CD8-positive, alpha-beta memory T cell (primary cell): ENCODE measurements around the gene AASDH. TPM values are rescaled to one million over a fixed set of nuclear protein-coding genes. Genes with fewer than 3 reads are reported as not detected.

ENCODE experiments used
- CTCF ChIA-PET: fragments of 350-600 bp; sonication (Branson Sonifier 250); formaldehyde crosslinking; loops from one replicate; lab custom pipeline; 2021; ENCODE audit warnings: antibody characterized with exemption; lab: Charles Lee
- POLR2A ChIA-PET: fragments of 350-600 bp; sonication (Branson Sonifier 250); formaldehyde crosslinking; loops from one replicate; lab custom pipeline; 2021; ENCODE audit warnings: antibody characterized with exemption; lab: Charles Lee
- DNase-seq, 5 donors: peaks; one replicate each; pipeline versions ENCODE4 v3.0.0 to v3.0.0-alpha.2; 2020 to 2022; ENCODE audit warnings: mixed read lengths in 1 of 5
- H3K27ac ChIP-seq: one replicate; pipeline ENCODE4 v1.7.0; 2013; ENCODE audit warnings: low read depth, mild to moderate bottlenecking, low read length, moderate library complexity
- H3K27me3 ChIP-seq: 2 replicates; pipeline ENCODE4 v1.7.0; 2013; ENCODE audit warnings: low read length, mild to moderate bottlenecking; ENCODE audit not compliant: insufficient read depth, poor library complexity, severe bottlenecking
- H3K36me3 ChIP-seq: 2 replicates; pipeline ENCODE4 v1.7.0; 2013; ENCODE audit warnings: mild to moderate bottlenecking, low read length, moderate library complexity; ENCODE audit not compliant: insufficient read depth
- H3K4me1 ChIP-seq: 2 replicates; pipeline ENCODE4 v1.7.0; 2013; ENCODE audit warnings: mild to moderate bottlenecking, low read length, moderate library complexity; ENCODE audit not compliant: insufficient read depth
- H3K4me3 ChIP-seq: 2 replicates; pipeline ENCODE4 v1.7.0; 2013; ENCODE audit warnings: mild to moderate bottlenecking, low read length
- H3K9me3 ChIP-seq: 2 replicates; pipeline ENCODE4 v1.7.0; 2013; ENCODE audit warnings: mild to moderate bottlenecking, low read length
- H3K27ac Mint-ChIP-seq, 8 donors: one replicate each; pipeline ENCODE4 v1.8.0; 2020 to 2021; ENCODE audit warnings: mixed read lengths in 8 of 8, mild to moderate bottlenecking in 6 of 8, inconsistent platforms in 3 of 8, moderate library complexity in 3 of 8
- H3K27me3 Mint-ChIP-seq, 2 donors: one replicate each; pipeline ENCODE4 v1.8.0; 2020 to 2021; ENCODE audit warnings: mixed read lengths in 2 of 2, mild to moderate bottlenecking in 1 of 2, moderate library complexity in 1 of 2
- H3K36me3 Mint-ChIP-seq, 3 donors: one replicate each; pipeline ENCODE4 v1.8.0; 2020 to 2021; ENCODE audit warnings: mixed read lengths in 3 of 3, inconsistent platforms in 1 of 3, mild to moderate bottlenecking in 1 of 3
- H3K4me1 Mint-ChIP-seq, 3 donors: one replicate each; pipeline ENCODE4 v1.8.0; 2020 to 2021; ENCODE audit warnings: mixed read lengths in 3 of 3, inconsistent platforms in 1 of 3, mild to moderate bottlenecking in 1 of 3
- H3K4me3 Mint-ChIP-seq, 7 donors: one replicate each; pipeline ENCODE4 v1.8.0; 2020 to 2021; ENCODE audit warnings: mixed read lengths in 7 of 7, mild to moderate bottlenecking in 6 of 7, moderate library complexity in 4 of 7, inconsistent platforms in 2 of 7
- H3K9me3 Mint-ChIP-seq, 5 donors: one replicate each; pipeline ENCODE4 v1.8.0; 2020 to 2022; ENCODE audit warnings: mixed read lengths in 5 of 5, mild to moderate bottlenecking in 3 of 5, moderate library complexity in 2 of 5, inconsistent platforms in 1 of 5
- polyA plus RNA-seq: library from polyadenylated mRNA; unstranded; fragments of 300-500 nt; fragmentation: Illumina TruSeq; gene quantifications from one replicate; pipeline ENCODE4 v1.2.3, GENCODE V29; 2021
- total RNA-seq, 2 experiments: library from RNA; stranded (reverse); gene quantifications; one replicate each; pipeline ENCODE4 v1.2.3, GENCODE V29; 2021

AASDH gene
- total and polyA plus RNA-seq, 3 experiments from 2014 or later = 8.5 to 21.9 (median 13.0) TPM

DNA sequence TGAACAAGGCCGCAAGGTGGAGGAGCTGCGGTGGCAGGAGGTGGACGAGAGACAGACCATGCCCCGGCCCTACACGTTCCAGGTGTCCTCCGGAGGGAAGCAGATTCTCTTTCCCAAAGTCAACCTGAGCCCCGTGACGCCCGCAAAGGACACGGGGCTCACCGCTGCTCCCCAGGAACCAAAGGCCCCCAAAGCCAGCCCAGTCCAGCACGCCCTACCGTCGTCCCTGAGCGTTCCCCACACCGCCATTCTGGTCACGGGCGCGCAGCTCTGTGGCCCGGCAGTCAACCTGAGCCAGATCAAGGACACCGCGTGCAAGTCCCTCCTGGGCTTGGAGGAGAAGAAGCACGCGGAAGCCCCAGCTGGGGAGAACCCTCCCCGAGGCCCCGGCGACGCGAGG is 72.2 kb downstream of the AASDH start:
- Histone ChIP-seq H3K4me3 (no peak overlapping the region), H3K36me3 (no peaks in the 10 kb centered on the region), H3K4me1 (no peaks in the 10 kb centered on the region), H3K9me3 (no peaks in the 10 kb centered on the region), H3K27me3 (no peaks in the 10 kb centered on the region), H3K27ac (no peak overlapping the region)
- Mint-ChIP-seq H3K27me3 (peaks cover 4 to 5% of the 10 kb centered on the region in 2 donors), H3K27ac (no peak overlapping the region), H3K36me3 (no peaks in the 10 kb centered on the region), H3K9me3 (peaks cover 0 to 2% (median 0%) of the 10 kb centered on the region in 5 donors), H3K4me3 (no peak overlapping the region), H3K4me1 (no peaks in the 10 kb centered on the region)
- CTCF ChIA-PET = no interaction called here
- POLR2A ChIA-PET = no interaction called here
- DNase-seq = no peak

DNA sequence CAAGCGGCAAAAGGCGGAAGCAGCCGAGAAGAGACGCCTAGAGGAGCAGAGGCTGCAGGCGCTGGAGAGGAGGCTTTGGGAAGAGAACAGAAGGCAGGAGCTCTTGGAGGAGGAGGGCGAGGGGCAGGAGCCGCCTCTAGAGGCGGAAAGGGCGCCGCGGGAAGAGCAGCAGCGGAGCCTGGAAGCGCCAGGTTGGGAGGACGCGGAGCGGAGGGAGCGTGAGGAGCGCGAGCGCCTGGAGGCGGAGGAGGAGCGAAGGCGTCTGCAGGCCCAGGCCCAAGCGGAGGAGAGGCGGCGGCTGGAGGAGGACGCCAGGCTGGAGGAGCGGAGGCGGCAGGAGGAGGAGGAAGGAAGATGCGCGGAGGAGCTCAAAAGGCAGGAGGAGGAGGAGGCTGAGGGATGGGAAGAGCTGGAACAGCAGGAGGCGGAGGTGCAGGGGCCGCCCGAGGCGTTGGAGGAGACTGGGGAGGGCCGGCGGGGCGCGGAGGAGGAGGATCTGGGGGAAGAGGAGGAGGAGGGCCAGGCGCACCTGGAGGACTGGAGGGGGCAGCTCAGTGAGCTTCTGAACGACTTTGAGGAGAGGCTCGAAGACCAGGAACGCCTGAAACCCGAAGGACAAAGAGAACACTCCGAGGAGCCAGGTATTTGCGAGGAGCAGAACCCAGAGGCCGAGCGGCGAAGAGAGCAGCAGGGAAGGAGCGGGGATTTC is 72.9 kb downstream of the AASDH start:
- Histone ChIP-seq H3K4me3 (no peak overlapping the region), H3K27ac (no peak overlapping the region), H3K36me3 (no peaks in the 10 kb centered on the region), H3K27me3 (no peaks in the 10 kb centered on the region), H3K9me3 (no peaks in the 10 kb centered on the region), H3K4me1 (no peaks in the 10 kb centered on the region)
- POLR2A ChIA-PET = no interaction called here
- DNase-seq = no peak
- Mint-ChIP-seq H3K9me3 (peaks cover 0 to 2% (median 0%) of the 10 kb centered on the region in 5 donors), H3K27me3 (peaks cover 4 to 5% of the 10 kb centered on the region in 2 donors), H3K4me1 (no peaks in the 10 kb centered on the region), H3K4me3 (no peak overlapping the region), H3K36me3 (no peaks in the 10 kb centered on the region), H3K27ac (no peak overlapping the region)
- CTCF ChIA-PET = no interaction called here

GRCh38 chr4:56313132-56313531 is 74.2 kb downstream of the AASDH start:
- Mint-ChIP-seq H3K27ac (no peak overlapping the region), H3K4me3 (no peak overlapping the region), H3K9me3 (peaks cover 0 to 2% (median 0%) of the 10 kb centered on the region in 5 donors), H3K36me3 (no peaks in the 10 kb centered on the region), H3K27me3 (peaks cover 1 to 4% of the 10 kb centered on the region in 2 donors), H3K4me1 (no peaks in the 10 kb centered on the region)
- CTCF ChIA-PET = no interaction called here
- Histone ChIP-seq H3K27ac (no peak overlapping the region), H3K36me3 (no peaks in the 10 kb centered on the region), H3K9me3 (no peaks in the 10 kb centered on the region), H3K4me3 (no peak overlapping the region), H3K4me1 (no peaks in the 10 kb centered on the region), H3K27me3 (no peaks in the 10 kb centered on the region)
- no peak for DNase-seq
- POLR2A ChIA-PET = no interaction called here

- H3K9me3 Mint-ChIP-seq = peaks cover 0 to 2% (median 0%) of the 10 kb centered on the region in 5 donors
- no peak overlapping the region for H3K27ac Mint-ChIP-seq
- CTCF ChIA-PET = no interaction called here
- no peak overlapping the region for H3K4me3 Mint-ChIP-seq
- H3K4me3 ChIP-seq = no peak overlapping the region
- H3K27ac ChIP-seq = no peak overlapping the region
- H3K36me3 ChIP-seq = no peaks in the 10 kb centered on the region
- no peaks in the 10 kb centered on the region for H3K9me3 ChIP-seq
- no peak for DNase-seq
- no peaks in the 10 kb centered on the region for H3K4me1 Mint-ChIP-seq
- no peaks in the 10 kb centered on the region for H3K36me3 Mint-ChIP-seq
- no peaks in the 10 kb centered on the region for H3K4me1 ChIP-seq
- POLR2A ChIA-PET = no interaction called here
- no peaks in the 10 kb centered on the region for H3K27me3 ChIP-seq
- peaks cover 3 to 4% of the 10 kb centered on the region in 2 donors for H3K27me3 Mint-ChIP-seq
These were observed 75.9 kb downstream of the AASDH start for GRCh38 chr4:56311299-56311975.

DNA sequence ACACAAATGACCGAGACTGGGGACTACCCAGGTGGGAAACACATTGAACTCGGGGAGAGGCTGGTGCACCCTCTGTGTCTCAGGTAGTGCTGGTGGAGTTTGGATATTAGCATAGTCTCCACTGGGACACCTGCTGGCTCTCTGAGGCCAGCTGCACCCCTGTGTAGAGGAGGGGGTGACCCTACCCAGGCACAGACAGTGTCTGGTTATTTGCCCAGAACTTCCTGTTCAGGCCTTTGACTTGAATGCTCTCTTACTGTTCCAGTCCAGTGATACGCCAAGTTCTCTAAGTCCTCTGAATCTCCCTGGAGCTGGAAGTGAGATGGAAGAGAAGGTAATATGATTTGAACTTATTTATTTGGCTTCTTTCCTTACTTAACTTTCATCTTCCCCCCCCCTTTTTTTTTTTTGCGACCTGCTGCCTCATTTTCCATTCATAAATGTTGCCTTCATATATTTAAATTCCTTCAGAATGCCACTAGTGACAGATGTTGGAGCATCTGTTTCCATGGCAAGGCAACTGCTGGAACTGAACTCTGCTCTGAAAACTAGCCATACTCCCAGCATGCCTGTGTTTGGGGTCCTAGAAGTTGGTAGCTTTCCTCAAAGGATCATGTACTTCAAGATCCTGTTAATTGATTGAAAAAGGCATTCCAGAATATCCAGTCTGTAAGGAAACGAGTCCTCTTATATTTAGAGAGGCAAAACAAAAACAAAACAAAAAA is 76.7 kb downstream of the AASDH start:
- Histone ChIP-seq H3K9me3 (no peaks in the 10 kb centered on the region), H3K4me3 (no peak overlapping the region), H3K36me3 (no peaks in the 10 kb centered on the region), H3K4me1 (no peaks in the 10 kb centered on the region), H3K27ac (no peak overlapping the region), H3K27me3 (no peaks in the 10 kb centered on the region)
- ChIA-PET CTCF (no interaction called here), POLR2A (no interaction called here)
- no peaks in the 10 kb centered on the region for H3K4me1 Mint-ChIP-seq
- H3K36me3 Mint-ChIP-seq = no peaks in the 10 kb centered on the region
- H3K27ac Mint-ChIP-seq = no peak overlapping the region
- H3K9me3 Mint-ChIP-seq = peaks cover 0 to 2% (median 0%) of the 10 kb centered on the region in 5 donors
- no peak overlapping the region for H3K4me3 Mint-ChIP-seq
- DNase-seq = no peak
- peaks cover 3 to 6% of the 10 kb centered on the region in 2 donors for H3K27me3 Mint-ChIP-seq

DNA sequence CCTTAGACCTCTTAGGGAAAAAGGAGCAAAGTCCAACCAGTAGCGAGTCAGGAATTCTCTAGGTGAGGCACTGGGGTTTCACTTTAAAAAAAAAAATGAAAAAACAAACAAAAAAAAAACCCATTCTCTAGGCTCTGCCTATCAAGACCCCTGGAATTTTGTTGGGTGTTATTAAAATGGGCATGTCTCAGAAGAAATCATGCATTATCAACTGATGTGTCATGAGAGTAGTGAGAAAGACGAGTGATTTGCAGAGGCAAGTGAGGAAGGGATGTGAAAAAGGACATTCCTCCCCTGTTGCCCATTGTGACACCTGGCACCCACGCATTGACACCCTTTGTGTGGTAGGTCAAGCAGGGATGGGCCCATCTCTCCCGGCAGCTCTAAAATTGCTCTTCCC is 78.9 kb downstream of the AASDH start:
- Histone ChIP-seq H3K36me3 (no peaks in the 10 kb centered on the region), H3K4me3 (no peak overlapping the region), H3K4me1 (no peaks in the 10 kb centered on the region), H3K27me3 (no peaks in the 10 kb centered on the region), H3K9me3 (no peaks in the 10 kb centered on the region), H3K27ac (no peak overlapping the region)
- Mint-ChIP-seq H3K4me3 (no peak overlapping the region), H3K27ac (no peak overlapping the region), H3K4me1 (no peaks in the 10 kb centered on the region), H3K27me3 (peaks cover 5 to 8% of the 10 kb centered on the region in 2 donors), H3K36me3 (no peaks in the 10 kb centered on the region), H3K9me3 (no peaks in the 10 kb centered on the region)
- POLR2A ChIA-PET = no interaction called here
- DNase-seq = no peak
- CTCF ChIA-PET = no interaction called here

DNA sequence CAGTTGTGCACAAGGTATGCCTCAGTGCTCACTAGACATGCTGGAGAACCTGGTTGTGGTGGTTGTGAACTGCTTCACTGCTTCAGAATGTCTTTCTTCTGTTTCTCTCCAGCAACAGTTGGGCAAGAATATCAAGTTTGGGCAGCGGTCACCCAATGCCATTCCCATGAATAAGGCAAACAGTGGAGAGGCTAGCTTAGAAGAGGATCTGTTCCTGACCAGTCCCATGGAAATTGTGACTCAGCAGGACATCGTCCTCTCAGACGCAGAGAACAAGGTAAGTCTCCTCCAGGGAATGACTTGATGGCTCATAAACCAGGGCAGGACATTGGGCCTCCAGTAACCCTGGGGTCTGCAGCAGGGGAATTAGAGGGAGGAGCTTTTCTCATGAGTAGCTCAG is 79.9 kb downstream of the AASDH start:
- POLR2A ChIA-PET = no interaction called here
- Mint-ChIP-seq H3K4me1 (no peaks in the 10 kb centered on the region), H3K9me3 (no peaks in the 10 kb centered on the region), H3K4me3 (no peak overlapping the region), H3K27ac (no peak overlapping the region), H3K27me3 (peaks cover 5 to 8% of the 10 kb centered on the region in 2 donors), H3K36me3 (no peaks in the 10 kb centered on the region)
- H3K4me1 ChIP-seq = no peaks in the 10 kb centered on the region
- H3K27me3 ChIP-seq = no peaks in the 10 kb centered on the region
- H3K4me3 ChIP-seq = no peak overlapping the region
- no peaks in the 10 kb centered on the region for H3K36me3 ChIP-seq
- H3K9me3 ChIP-seq = no peaks in the 10 kb centered on the region
- CTCF ChIA-PET = no interaction called here
- no peak for DNase-seq
- H3K27ac ChIP-seq = no peak overlapping the region

GRCh38 chr4:56305390-56305789 is 81.9 kb downstream of the AASDH start:
- H3K9me3 ChIP-seq = no peaks in the 10 kb centered on the region
- no peaks in the 10 kb centered on the region for H3K9me3 Mint-ChIP-seq
- no peak overlapping the region for H3K4me3 Mint-ChIP-seq
- no peak overlapping the region for H3K27ac ChIP-seq
- H3K27ac Mint-ChIP-seq = no peak overlapping the region
- H3K4me3 ChIP-seq = no peak overlapping the region
- H3K36me3 ChIP-seq = no peaks in the 10 kb centered on the region
- DNase-seq = no peak
- peaks cover 8 to 9% of the 10 kb centered on the region in 2 donors for H3K27me3 Mint-ChIP-seq
- ChIA-PET POLR2A (no interaction called here), CTCF (no interaction called here)
- peaks cover 4 to 11% (median 8%) of the 10 kb centered on the region in 3 donors for H3K4me1 Mint-ChIP-seq
- H3K4me1 ChIP-seq = peaks cover 7% of the 10 kb centered on the region
- H3K36me3 Mint-ChIP-seq = no peaks in the 10 kb centered on the region
- H3K27me3 ChIP-seq = no peaks in the 10 kb centered on the region
